ENCODE data around the gene RAB13. TPM values are rescaled to one million over a fixed set of nuclear protein-coding genes. Genes with fewer than 3 reads are reported as not detected.

Gene RAB13
- total and polyA plus RNA-seq, 2 donors (not counting 1 experiment from before 2014, with no cell fraction given), result 0.09 to 9.7 TPM

GRCh38 chr1:153959454-153959853 is 26.7 kb downstream of the RAB13 start:
- peak overlapping the region; percentile 97 for H3K27ac Mint-ChIP-seq
- Histone ChIP-seq H3K9me3 (ENCODE audit: control extremely low read depth in 1 of 3, control insufficient read depth in 2 of 3, insufficient read depth in 1 of 3, low read length in 2 of 3) (no peaks in the 10 kb centered on the region), H2AFZ (ENCODE audit: insufficient read depth, low read depth, low read length, poor library complexity, severe bottlenecking) (no peak overlapping the region), H3K27me3 (replicated peaks in 1 of 4; ENCODE audit: control extremely low read depth in 1 of 4, control insufficient read depth in 3 of 4, insufficient read depth in 4 of 4, low read length in 3 of 4) (no peaks in the 10 kb centered on the region), H3K4me2 (replicated peaks; ENCODE audit: low read depth, low read length, poor library complexity, severe bottlenecking) (no peak overlapping the region), H3K36me3 (replicated peaks in 1 of 2; ENCODE audit: control extremely low read depth in 1 of 2, control insufficient read depth in 1 of 2, extremely low read depth in 1 of 2, insufficient read depth in 2 of 2, low read length in 1 of 2) (peaks cover 0 to 19% of the 10 kb centered on the region in 2 experiments), H3K9ac (ENCODE audit: low read length) (no peak overlapping the region), H3K79me2 (ENCODE audit: control insufficient read depth, insufficient read depth, low read length) (peaks cover 73% of the 10 kb centered on the region), H3K27ac (ENCODE audit: low read length in 2 of 2) (peak overlapping the region in 1 of 2 donors; percentile 97), H3K4me1 (ENCODE audit: control insufficient read depth in 2 of 2, insufficient read depth in 2 of 2, low read length in 2 of 2) (peaks cover 48 to 52% of the 10 kb centered on the region in 2 donors), H4K20me1 (ENCODE audit: control insufficient read depth, insufficient read depth, low read length, poor library complexity, severe bottlenecking) (peaks cover 40% of the 10 kb centered on the region), H3K4me3 (ENCODE audit: control extremely low read depth in 1 of 5, extremely low read depth in 1 of 5, insufficient read depth in 1 of 5, low read depth in 2 of 5, low read length in 4 of 5) (no peak overlapping the region)
- ChIA-PET POLR2A (interaction anchor here (1.6 to 9.2 kb wide), 4 partner anchors 8 to 37 kb away, joined by 3 to 115 read pairs (median 16); partner anchors contain the start of genes CREB3L4, DENND4B and GATAD2B), CTCF (interaction anchor here (1.0 to 5.6 kb wide), 4 partner anchors 8 to 28 kb away, joined by 5 to 47 read pairs (median 8); partner anchors contain the start of genes CREB3L4, DENND4B and JTB)
- no peak overlapping the region for H3K4me3 Mint-ChIP-seq
- intact Hi-C loops (cut with micrococcal nuclease), result loop anchor here (5.0 kb wide), 1 partner anchor 313 kb away; the partner anchor contains the start of gene HAX1
- H3K27me3 Mint-ChIP-seq, result no peaks in the 10 kb centered on the region
- TF ChIP-seq EZH2 (IDR thresholded peaks at IDR 0.05; ENCODE audit: borderline replicate concordance, insufficient read depth, low read depth, low read length, poor library complexity, severe bottlenecking) (no peak), CTCF (IDR thresholded peaks at IDR 0.05) (no peak)
- ATAC-seq (ENCODE audit: low read depth), result no peak
- no peak for DNase-seq
- WGBS (ENCODE audit: insufficient coverage), result 95% methylated on average over 3 of the region's 3 CpGs
- peaks cover 68% of the 10 kb centered on the region for H3K4me1 Mint-ChIP-seq
- no peaks in the 10 kb centered on the region for H3K9me3 Mint-ChIP-seq (ENCODE audit: insufficient read depth)

- H3K27me3 Mint-ChIP-seq, result no peaks in the 10 kb centered on the region
- intact Hi-C loops (cut with micrococcal nuclease), result loop anchor here (1.0 to 5.0 kb wide), 7 partner anchors 8 to 313 kb away; partner anchors contain the start of genes CREB3L4, DENND4B, HAX1 and JTB
- peak overlapping the region; percentile 100 for H3K4me3 Mint-ChIP-seq
- H3K9me3 Mint-ChIP-seq (ENCODE audit: insufficient read depth), result no peaks in the 10 kb centered on the region
- Histone ChIP-seq H3K79me2 (ENCODE audit: control insufficient read depth, insufficient read depth, low read length) (peaks cover 73% of the 10 kb centered on the region), H3K4me1 (ENCODE audit: control insufficient read depth in 2 of 2, insufficient read depth in 2 of 2, low read length in 2 of 2) (peaks cover 45 to 49% of the 10 kb centered on the region in 2 donors), H3K4me3 (ENCODE audit: control extremely low read depth in 1 of 5, extremely low read depth in 1 of 5, insufficient read depth in 1 of 5, low read depth in 2 of 5, low read length in 4 of 5) (peak overlapping the region in 2 of 5 experiments; percentile 79 to 98), H3K4me2 (replicated peaks; ENCODE audit: low read depth, low read length, poor library complexity, severe bottlenecking) (peak overlapping the region; percentile 86), H4K20me1 (ENCODE audit: control insufficient read depth, insufficient read depth, low read length, poor library complexity, severe bottlenecking) (peaks cover 46% of the 10 kb centered on the region), H3K9me3 (ENCODE audit: control extremely low read depth in 1 of 3, control insufficient read depth in 2 of 3, insufficient read depth in 1 of 3, low read length in 2 of 3) (no peaks in the 10 kb centered on the region), H3K27me3 (replicated peaks in 1 of 4; ENCODE audit: control extremely low read depth in 1 of 4, control insufficient read depth in 3 of 4, insufficient read depth in 4 of 4, low read length in 3 of 4) (no peaks in the 10 kb centered on the region), H2AFZ (ENCODE audit: insufficient read depth, low read depth, low read length, poor library complexity, severe bottlenecking) (peak overlapping the region; percentile 39), H3K9ac (ENCODE audit: low read length) (peak overlapping the region; percentile 99), H3K36me3 (replicated peaks in 1 of 2; ENCODE audit: control extremely low read depth in 1 of 2, control insufficient read depth in 1 of 2, extremely low read depth in 1 of 2, insufficient read depth in 2 of 2, low read length in 1 of 2) (peaks cover 0 to 24% of the 10 kb centered on the region in 2 experiments), H3K27ac (ENCODE audit: low read length in 2 of 2) (peak overlapping the region in 1 of 2 donors; percentile 97)
- CTCF ChIA-PET, result interaction anchor here (0.7 to 5.6 kb wide), 6 partner anchors 9 to 391 kb away, joined by 3 to 47 read pairs (median 6); partner anchors contain the start of genes CREB3L4, DENND4B and JTB
- WGBS (ENCODE audit: insufficient coverage), result no CpG with 5 or more reads among the region's 4 CpGs
- TF ChIP-seq CTCF (IDR thresholded peaks at IDR 0.05) (no peak), EZH2 (IDR thresholded peaks at IDR 0.05; ENCODE audit: borderline replicate concordance, insufficient read depth, low read depth, low read length, poor library complexity, severe bottlenecking) (no peak)
- no peak for ATAC-seq (ENCODE audit: low read depth)
- peaks cover 70% of the 10 kb centered on the region for H3K4me1 Mint-ChIP-seq
- H3K27ac Mint-ChIP-seq, result peak overlapping the region; percentile 97
- no peak for DNase-seq
- POLR2A ChIA-PET, result interaction anchor here (0.5 to 9.2 kb wide), 8 partner anchors 9 to 185 kb away, joined by 3 to 115 read pairs (median 6); partner anchors contain the start of genes CREB3L4, DENND4B, GATAD2B and RPS27
Measured at GRCh38 chr1:153958961-153959260, 27.2 kb downstream of the RAB13 start.
